Hepatocyte (in vitro differentiated cells): Measurements from ENCODE around the gene KCNMA1. TPM values are rescaled to one million over a fixed set of nuclear protein-coding genes. Genes with fewer than 3 reads are reported as not detected.

Source experiments
- DNase-seq: peaks from one replicate; pipeline ENCODE4 v3.0.0-alpha.2; 2016; ENCODE audit warnings: low spot score
- H2AFZ ChIP-seq: fragments of 200-600 bp; sonication (generic); 2 replicates; pipeline ENCODE4 v1.6.0; 2016; ENCODE audit warnings: antibody characterized with exemption, mild to moderate bottlenecking
- H3K27ac ChIP-seq: fragments of 200-600 bp; sonication (generic); 2 replicates; pipeline ENCODE4 v1.5.1; 2016; ENCODE audit warnings: mild to moderate bottlenecking
- H3K27me3 ChIP-seq: fragments of 200-600 bp; sonication (generic); 2 replicates; pipeline ENCODE4 v1.6.1; 2016
- H3K36me3 ChIP-seq: fragments of 200-600 bp; sonication (generic); replicated peaks from 2 replicates; pipeline ENCODE4 v1.5.1; 2016; ENCODE audit warnings: low read depth; ENCODE audit not compliant: insufficient read depth
- H3K4me1 ChIP-seq: fragments of 200-600 bp; sonication (generic); 2 replicates; pipeline ENCODE4 v1.5.1; 2016; ENCODE audit warnings: mild to moderate bottlenecking, moderate library complexity; ENCODE audit not compliant: insufficient read depth
- H3K4me2 ChIP-seq: fragments of 200-600 bp; sonication (generic); 2 replicates; pipeline ENCODE4 v1.6.0; 2016
- H3K4me3 ChIP-seq: fragments of 200-600 bp; sonication (generic); 2 replicates; pipeline ENCODE4 v1.5.1; 2016; ENCODE audit warnings: mild to moderate bottlenecking
- H3K79me2 ChIP-seq: fragments of 200-600 bp; sonication (generic); 2 replicates; pipeline ENCODE4 v1.6.0; 2017; ENCODE audit warnings: mild to moderate bottlenecking
- H3K9me2 ChIP-seq: fragments of 200-600 bp; sonication (generic); replicated peaks from 2 replicates; pipeline ENCODE4 v1.6.0; 2017; ENCODE audit warnings: mild to moderate bottlenecking; ENCODE audit not compliant: insufficient read depth
- H3K9me3 ChIP-seq: fragments of 200-600 bp; sonication (generic); 2 replicates; pipeline ENCODE4 v1.5.1; 2016; ENCODE audit warnings: low read depth, mild to moderate bottlenecking
- H4K20me1 ChIP-seq: fragments of 200-600 bp; sonication (generic); 2 replicates; pipeline ENCODE4 v1.6.0; 2016; ENCODE audit warnings: mild to moderate bottlenecking; ENCODE audit not compliant: insufficient read depth, poor library complexity, severe bottlenecking
- EZH2 ChIP-seq: fragments of 200-600 bp; sonication (generic); IDR thresholded peaks from 2 replicates; pipeline ENCODE4 v1.6.1; 2016; ENCODE audit warnings: antibody characterized with exemption, mild to moderate bottlenecking, borderline replicate concordance
- EZH2phosphoT487 ChIP-seq: fragments of 200-600 bp; sonication (generic); IDR thresholded peaks from one replicate; pipeline ENCODE4 v1.6.1; 2018; ENCODE audit warnings: antibody characterized with exemption, mild to moderate bottlenecking, low read depth, moderate library complexity; ENCODE audit not compliant: unreplicated experiment, severe bottlenecking
- WGBS: methylation state at CpG from one replicate; pipeline ENCODE4 v1.1.6; 2016; ENCODE audit warnings: low lambda C conversion rate; ENCODE audit errors: missing lambda C conversion rate; 5-methylcytosine and 5-hydroxymethylcytosine counted together
- polyA plus RNA-seq: library from polyadenylated mRNA; unstranded; fragments of >200 nt; fragmentation: Nextera tagmentation; extraction: Ambion mirVana; gene quantifications from 2 replicates; pipeline ENCODE4 v1.2.1, GENCODE V29; 2016
- total RNA-seq: library from RNA; depleted of rRNA; stranded (reverse); fragments of >200 nt; gene quantifications from 2 replicates; pipeline ENCODE4 v1.2.3, GENCODE V29; 2014
- TF ChIP-seq, protein P1 (sequence below): fragments of 200-600 bp; sonication (generic); IDR thresholded peaks from 2 replicates; pipeline ENCODE4 v1.5.1; 2016; ENCODE audit warnings: antibody characterized with exemption, mild to moderate bottlenecking; ENCODE audit not compliant: poor library complexity

KCNMA1 gene
- 26.0 and 42.6 TPM in 2 replicates for total RNA-seq
- 69.1 and 73.3 TPM in 2 replicates for polyA plus RNA-seq

DNA sequence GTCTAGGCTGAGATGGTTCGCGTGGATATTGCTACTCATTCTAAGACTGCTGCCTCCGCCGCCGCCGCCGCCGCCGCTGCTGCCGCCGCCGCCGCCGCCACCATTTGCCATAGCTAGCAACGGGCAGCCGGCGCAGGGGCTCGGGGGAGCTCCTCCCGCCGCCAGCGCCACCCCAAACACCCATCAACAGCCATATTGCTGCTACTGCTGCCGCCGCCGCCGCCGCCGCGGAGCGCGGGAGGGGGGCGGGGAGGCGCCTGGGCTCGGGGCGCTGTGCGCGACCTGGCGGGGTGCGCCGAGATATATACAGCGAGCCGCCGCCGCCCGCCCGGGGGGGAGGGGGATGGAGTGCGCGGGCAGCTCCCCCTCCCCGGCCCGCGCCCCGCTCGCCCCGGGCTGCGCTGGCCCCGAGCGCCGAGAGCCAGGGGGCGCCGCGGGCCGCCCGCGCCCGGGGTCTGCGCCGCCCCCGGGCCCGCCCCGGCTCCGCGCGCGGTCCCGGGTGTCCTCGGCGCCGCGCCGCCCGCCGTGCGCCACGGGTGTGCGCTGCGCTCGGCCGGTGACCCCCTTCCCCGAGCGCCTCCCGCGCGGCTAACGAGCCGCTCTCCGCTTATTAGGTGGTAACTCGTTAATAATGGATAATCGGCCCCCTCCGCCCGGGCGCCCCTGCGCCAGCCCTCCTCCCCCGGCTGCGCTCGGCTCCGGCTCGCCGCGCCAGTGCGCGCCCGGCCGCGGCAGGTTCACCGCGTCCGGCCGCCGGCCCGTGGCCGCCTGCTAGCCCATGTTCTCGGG, at the start of gene KCNMA1:
TSS of gene KCNMA1 (minus strand) at position 277 of the 789 bp plus-strand sequence.
- peaks cover 5% of the 10 kb centered on the region for H3K79me2 ChIP-seq
- DNase-seq = peak; percentile 46
- peaks cover 13% of the 10 kb centered on the region for H3K4me1 ChIP-seq
- peak within 1 kb of the TSS; percentile 88 for H3K4me3 ChIP-seq
- peak within 1 kb of the TSS; percentile 94 for H3K4me2 ChIP-seq
- 1% methylated on average over 28 of the region's 121 CpGs for WGBS
- peak within 1 kb of the TSS; percentile 9 for H3K27ac ChIP-seq
- peak within 1 kb of the TSS; percentile 49 for H2AFZ ChIP-seq
- H3K9me3 ChIP-seq = no peaks in the 10 kb centered on the region
- H3K27me3 ChIP-seq = peaks cover 64% of the 10 kb centered on the region
- H3K9me2 ChIP-seq = no peaks in the 10 kb centered on the region
- H3K36me3 ChIP-seq = no peaks in the 10 kb centered on the region
- H4K20me1 ChIP-seq = no peaks in the 10 kb centered on the region
- TF ChIP-seq, protein P1, sequence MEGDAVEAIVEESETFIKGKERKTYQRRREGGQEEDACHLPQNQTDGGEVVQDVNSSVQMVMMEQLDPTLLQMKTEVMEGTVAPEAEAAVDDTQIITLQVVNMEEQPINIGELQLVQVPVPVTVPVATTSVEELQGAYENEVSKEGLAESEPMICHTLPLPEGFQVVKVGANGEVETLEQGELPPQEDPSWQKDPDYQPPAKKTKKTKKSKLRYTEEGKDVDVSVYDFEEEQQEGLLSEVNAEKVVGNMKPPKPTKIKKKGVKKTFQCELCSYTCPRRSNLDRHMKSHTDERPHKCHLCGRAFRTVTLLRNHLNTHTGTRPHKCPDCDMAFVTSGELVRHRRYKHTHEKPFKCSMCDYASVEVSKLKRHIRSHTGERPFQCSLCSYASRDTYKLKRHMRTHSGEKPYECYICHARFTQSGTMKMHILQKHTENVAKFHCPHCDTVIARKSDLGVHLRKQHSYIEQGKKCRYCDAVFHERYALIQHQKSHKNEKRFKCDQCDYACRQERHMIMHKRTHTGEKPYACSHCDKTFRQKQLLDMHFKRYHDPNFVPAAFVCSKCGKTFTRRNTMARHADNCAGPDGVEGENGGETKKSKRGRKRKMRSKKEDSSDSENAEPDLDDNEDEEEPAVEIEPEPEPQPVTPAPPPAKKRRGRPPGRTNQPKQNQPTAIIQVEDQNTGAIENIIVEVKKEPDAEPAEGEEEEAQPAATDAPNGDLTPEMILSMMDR = no peak
- TF ChIP-seq EZH2 = no peak
- no peak for TF ChIP-seq EZH2phosphoT487

DNA sequence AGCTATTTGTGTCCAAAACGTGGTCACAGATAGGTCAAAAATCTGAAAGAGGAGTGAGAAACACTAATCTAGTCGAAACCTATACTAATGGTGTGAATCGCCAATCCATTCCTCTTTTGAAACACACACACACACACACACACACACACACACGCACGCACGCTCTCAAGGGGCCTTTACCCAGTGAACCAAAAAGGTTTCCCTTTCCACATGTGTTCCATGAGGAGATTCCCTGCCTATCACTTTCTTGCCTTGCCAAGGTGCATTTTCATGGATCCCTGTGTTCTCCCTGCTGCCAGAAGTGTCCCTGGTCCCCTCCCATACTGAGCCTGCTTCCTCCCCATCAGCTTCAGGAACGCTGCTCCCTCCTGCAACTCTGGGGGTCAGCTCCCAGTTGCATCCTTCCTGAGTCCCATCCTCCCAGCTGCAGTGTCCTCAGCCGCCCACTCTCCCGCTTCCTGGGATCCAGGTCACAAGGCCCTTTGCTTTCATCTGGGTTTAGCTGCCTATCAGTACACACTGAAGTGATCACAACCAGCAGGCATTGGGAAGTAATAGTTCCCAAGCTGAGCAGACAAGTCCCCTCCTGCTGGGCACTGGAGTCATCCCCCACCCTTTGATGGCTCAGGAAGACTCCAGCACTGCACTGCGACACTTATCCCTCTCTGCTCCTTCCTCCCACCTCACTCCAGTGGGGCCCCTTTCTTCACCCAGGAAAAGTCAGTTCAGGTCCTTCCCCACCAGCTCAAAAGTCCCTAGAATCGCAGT, 49.2 kb upstream of the KCNMA1 start:
- DNase-seq = no peak
- Histone ChIP-seq H3K9me2 (no peaks in the 10 kb centered on the region), H3K4me1 (no peaks in the 10 kb centered on the region), H3K4me2 (no peak overlapping the region), H4K20me1 (no peaks in the 10 kb centered on the region), H3K9me3 (no peaks in the 10 kb centered on the region), H3K36me3 (no peaks in the 10 kb centered on the region), H3K4me3 (no peak overlapping the region), H3K27ac (no peak overlapping the region), H3K79me2 (no peaks in the 10 kb centered on the region), H2AFZ (no peak overlapping the region), H3K27me3 (no peaks in the 10 kb centered on the region)
- no peak for TF ChIP-seq EZH2phosphoT487
- TF ChIP-seq EZH2 = no peak
- TF ChIP-seq, protein P1 = no peak
- WGBS = 87% methylated on average over 11 of the region's 11 CpGs

DNA sequence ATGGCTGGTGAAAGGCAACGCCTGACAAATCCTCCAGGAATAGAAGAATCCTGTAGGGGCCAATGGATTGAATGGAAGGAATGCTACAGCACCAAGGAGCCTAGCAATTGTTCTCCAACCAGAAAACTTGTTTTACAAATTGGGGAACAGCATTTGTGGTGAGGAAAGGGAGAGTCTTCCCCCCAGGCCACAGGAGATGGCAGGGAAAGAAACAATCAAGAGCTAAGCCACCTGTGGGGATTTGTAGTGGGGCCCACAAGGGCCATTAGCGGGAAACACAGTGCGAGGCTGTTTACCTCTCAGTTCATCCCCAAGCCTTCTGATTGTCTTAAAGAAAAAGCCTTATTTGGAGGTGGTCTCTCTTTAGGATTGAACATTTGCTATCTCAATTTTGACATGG, 48.5 kb upstream of the KCNMA1 start:
- no peaks in the 10 kb centered on the region for H3K36me3 ChIP-seq
- WGBS = 77% methylated on average over 3 of the region's 3 CpGs
- no peak overlapping the region for H3K4me2 ChIP-seq
- no peak overlapping the region for H3K27ac ChIP-seq
- no peaks in the 10 kb centered on the region for H3K9me3 ChIP-seq
- H3K4me3 ChIP-seq = no peak overlapping the region
- no peaks in the 10 kb centered on the region for H3K4me1 ChIP-seq
- DNase-seq = no peak
- TF ChIP-seq EZH2 (no peak), EZH2phosphoT487 (no peak)
- TF ChIP-seq, protein P1 = no peak
- no peaks in the 10 kb centered on the region for H3K27me3 ChIP-seq
- no peaks in the 10 kb centered on the region for H3K79me2 ChIP-seq
- no peaks in the 10 kb centered on the region for H4K20me1 ChIP-seq
- no peak overlapping the region for H2AFZ ChIP-seq
- H3K9me2 ChIP-seq = no peaks in the 10 kb centered on the region
